ENCODE results near the gene RCOR1. TPM values are rescaled to one million over a fixed set of nuclear protein-coding genes. Genes with fewer than 3 reads are reported as not detected.

The RCOR1 gene
- polyA plus RNA-seq, 1 donor (not counting 4 experiments of a cell fraction or from before 2014, with no cell fraction given) = 27.0 TPM

- no peaks in the 10 kb centered on the region for H3K27me3 ChIP-seq (ENCODE audit: control insufficient read depth, extremely low read depth, insufficient read depth, low read length)
- H2AFZ ChIP-seq (ENCODE audit: control insufficient read depth, low read length) = no peak overlapping the region
- no peaks in the 10 kb centered on the region for H3K4me1 ChIP-seq (ENCODE audit: control insufficient read depth, extremely low read depth, insufficient read depth, low read length)
- no peaks in the 10 kb centered on the region for H3K79me2 ChIP-seq (ENCODE audit: control insufficient read depth, insufficient read depth, low read length)
- no peak overlapping the region for H3K4me3 ChIP-seq (ENCODE audit: control insufficient read depth in 2 of 3, extremely low read depth in 1 of 3, insufficient read depth in 2 of 3, low read depth in 1 of 3, low read length in 3 of 3)
- FAIRE-seq = no peak
- no peaks in the 10 kb centered on the region for H3K9me3 ChIP-seq (ENCODE audit: control insufficient read depth, low read depth, low read length)
- no peak overlapping the region for H3K4me2 ChIP-seq (ENCODE audit: control insufficient read depth, extremely low read depth, insufficient read depth, low read depth, low read length)
- H3K36me3 ChIP-seq (ENCODE audit: control insufficient read depth in 2 of 2, extremely low read depth in 1 of 2, insufficient read depth in 2 of 2, low read length in 2 of 2) = peaks cover 0 to 16% of the 10 kb centered on the region in 2 experiments
- DNase-seq (ENCODE audit: low read depth, low spot score) = no peak
- TF ChIP-seq, protein P1, sequence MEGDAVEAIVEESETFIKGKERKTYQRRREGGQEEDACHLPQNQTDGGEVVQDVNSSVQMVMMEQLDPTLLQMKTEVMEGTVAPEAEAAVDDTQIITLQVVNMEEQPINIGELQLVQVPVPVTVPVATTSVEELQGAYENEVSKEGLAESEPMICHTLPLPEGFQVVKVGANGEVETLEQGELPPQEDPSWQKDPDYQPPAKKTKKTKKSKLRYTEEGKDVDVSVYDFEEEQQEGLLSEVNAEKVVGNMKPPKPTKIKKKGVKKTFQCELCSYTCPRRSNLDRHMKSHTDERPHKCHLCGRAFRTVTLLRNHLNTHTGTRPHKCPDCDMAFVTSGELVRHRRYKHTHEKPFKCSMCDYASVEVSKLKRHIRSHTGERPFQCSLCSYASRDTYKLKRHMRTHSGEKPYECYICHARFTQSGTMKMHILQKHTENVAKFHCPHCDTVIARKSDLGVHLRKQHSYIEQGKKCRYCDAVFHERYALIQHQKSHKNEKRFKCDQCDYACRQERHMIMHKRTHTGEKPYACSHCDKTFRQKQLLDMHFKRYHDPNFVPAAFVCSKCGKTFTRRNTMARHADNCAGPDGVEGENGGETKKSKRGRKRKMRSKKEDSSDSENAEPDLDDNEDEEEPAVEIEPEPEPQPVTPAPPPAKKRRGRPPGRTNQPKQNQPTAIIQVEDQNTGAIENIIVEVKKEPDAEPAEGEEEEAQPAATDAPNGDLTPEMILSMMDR (optimal IDR thresholded peaks at IDR 0.05 in 1 of 3, IDR thresholded peaks at IDR 0.05 in 1 of 3, conservative IDR thresholded peaks at IDR 0.05 in 1 of 3; ENCODE audit: extremely low read depth in 1 of 3, insufficient read depth in 2 of 3, low read length in 3 of 3) = no peak
- TF ChIP-seq EZH2 (IDR thresholded peaks at IDR 0.05; ENCODE audit: low read length) = no peak
- dilution Hi-C loops (cut with MboI; ENCODE audit: extremely low pct_ligation_motif_present, low sequenced_read_pairs) = no loop called here
- H3K9ac ChIP-seq (ENCODE audit: control insufficient read depth, extremely low read depth, insufficient read depth, low read length) = no peak overlapping the region
- no peaks in the 10 kb centered on the region for H3K9me1 ChIP-seq (ENCODE audit: control insufficient read depth, extremely low read depth, insufficient read depth, low read length)
- H4K20me1 ChIP-seq (ENCODE audit: control insufficient read depth, extremely low read depth, insufficient read depth, low read length) = no peaks in the 10 kb centered on the region
- H3K27ac ChIP-seq (ENCODE audit: control insufficient read depth, insufficient read depth, low read length) = no peak overlapping the region
Measured at GRCh38 chr14:102749393-102750305, 157.2 kb downstream of the RCOR1 start.

GRCh38 chr14:102750376-102750775, 157.9 kb downstream of the RCOR1 start:
- TF ChIP-seq EZH2 (IDR thresholded peaks at IDR 0.05; ENCODE audit: low read length) = no peak
- TF ChIP-seq, protein P1 (optimal IDR thresholded peaks at IDR 0.05 in 1 of 3, IDR thresholded peaks at IDR 0.05 in 1 of 3, conservative IDR thresholded peaks at IDR 0.05 in 1 of 3; ENCODE audit: extremely low read depth in 1 of 3, insufficient read depth in 2 of 3, low read length in 3 of 3) = no peak
- no peak overlapping the region for H2AFZ ChIP-seq (ENCODE audit: control insufficient read depth, low read length)
- no peaks in the 10 kb centered on the region for H3K9me1 ChIP-seq (ENCODE audit: control insufficient read depth, extremely low read depth, insufficient read depth, low read length)
- H3K4me3 ChIP-seq (ENCODE audit: control insufficient read depth in 2 of 3, extremely low read depth in 1 of 3, insufficient read depth in 2 of 3, low read depth in 1 of 3, low read length in 3 of 3) = no peak overlapping the region
- DNase-seq (ENCODE audit: low read depth, low spot score) = no peak
- no peaks in the 10 kb centered on the region for H3K79me2 ChIP-seq (ENCODE audit: control insufficient read depth, insufficient read depth, low read length)
- no peak for FAIRE-seq
- H3K9ac ChIP-seq (ENCODE audit: control insufficient read depth, extremely low read depth, insufficient read depth, low read length) = no peak overlapping the region
- no peaks in the 10 kb centered on the region for H3K9me3 ChIP-seq (ENCODE audit: control insufficient read depth, low read depth, low read length)
- H3K4me2 ChIP-seq (ENCODE audit: control insufficient read depth, extremely low read depth, insufficient read depth, low read depth, low read length) = no peak overlapping the region
- dilution Hi-C loops (cut with MboI; ENCODE audit: extremely low pct_ligation_motif_present, low sequenced_read_pairs) = no loop called here
- H3K27me3 ChIP-seq (ENCODE audit: control insufficient read depth, extremely low read depth, insufficient read depth, low read length) = no peaks in the 10 kb centered on the region
- H3K4me1 ChIP-seq (ENCODE audit: control insufficient read depth, extremely low read depth, insufficient read depth, low read length) = no peaks in the 10 kb centered on the region
- peaks cover 0 to 16% of the 10 kb centered on the region in 2 experiments for H3K36me3 ChIP-seq (ENCODE audit: control insufficient read depth in 2 of 2, extremely low read depth in 1 of 2, insufficient read depth in 2 of 2, low read length in 2 of 2)
- H3K27ac ChIP-seq (ENCODE audit: control insufficient read depth, insufficient read depth, low read length) = no peak overlapping the region
- no peaks in the 10 kb centered on the region for H4K20me1 ChIP-seq (ENCODE audit: control insufficient read depth, extremely low read depth, insufficient read depth, low read length)

Data from keratinocyte (primary cell).